PFSK-1 (cell line): ENCODE measurements around the gene OLFM3.

Experiments
- POLR2AphosphoS5 ChIP-seq: IDR thresholded peaks from 2 replicates; pipeline ENCODE4 v1.6.1; 2012; ENCODE audit warnings: low read depth, mild to moderate bottlenecking, control low read depth, low read length, moderate library complexity
- SIN3A ChIP-seq: IDR thresholded peaks from 2 replicates; pipeline ENCODE4 v1.6.1; 2012; ENCODE audit warnings: mild to moderate bottlenecking, low read length, moderate library complexity, borderline replicate concordance; ENCODE audit not compliant: insufficient read depth
- TAF1 ChIP-seq: IDR thresholded peaks from 2 replicates; pipeline ENCODE4 v1.6.1; 2012; ENCODE audit warnings: low read length, control low read depth, borderline replicate concordance; ENCODE audit not compliant: insufficient read depth
- TF ChIP-seq, protein P1 (sequence below), 2 experiments: IDR thresholded peaks; 2 replicates each; pipeline versions ENCODE4 v1.6.1 to v1.8.0; 2011 to 2012; ENCODE audit warnings: low read depth in 2 of 2, low read length in 2 of 2, control low read depth in 1 of 2, inconsistent platforms in 1 of 2, mild to moderate bottlenecking in 1 of 2, moderate library complexity in 1 of 2; ENCODE audit not compliant: insufficient read depth in 1 of 2

DNA sequence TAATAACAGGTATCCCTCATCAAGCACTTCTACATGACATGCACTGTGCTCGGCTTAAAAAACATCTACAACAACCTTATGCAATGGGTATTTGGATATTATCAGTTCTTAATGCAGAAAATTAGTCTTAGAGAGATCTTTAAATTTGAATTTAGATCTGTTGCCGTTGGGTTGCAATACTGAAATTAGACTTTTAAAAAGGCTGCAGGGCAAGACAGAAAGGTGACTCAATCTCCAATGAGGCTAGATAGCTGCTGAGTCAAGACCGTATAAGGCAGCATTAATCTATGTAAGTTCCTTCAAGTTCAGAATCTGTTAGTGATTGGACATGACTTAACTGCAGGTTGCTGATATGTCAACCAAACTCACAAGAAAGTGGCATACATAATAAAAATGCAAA, 37.3 kb downstream of the OLFM3 start:
- TF ChIP-seq POLR2AphosphoS5, result no peak
- no peak for TF ChIP-seq SIN3A
- TF ChIP-seq, protein P1, sequence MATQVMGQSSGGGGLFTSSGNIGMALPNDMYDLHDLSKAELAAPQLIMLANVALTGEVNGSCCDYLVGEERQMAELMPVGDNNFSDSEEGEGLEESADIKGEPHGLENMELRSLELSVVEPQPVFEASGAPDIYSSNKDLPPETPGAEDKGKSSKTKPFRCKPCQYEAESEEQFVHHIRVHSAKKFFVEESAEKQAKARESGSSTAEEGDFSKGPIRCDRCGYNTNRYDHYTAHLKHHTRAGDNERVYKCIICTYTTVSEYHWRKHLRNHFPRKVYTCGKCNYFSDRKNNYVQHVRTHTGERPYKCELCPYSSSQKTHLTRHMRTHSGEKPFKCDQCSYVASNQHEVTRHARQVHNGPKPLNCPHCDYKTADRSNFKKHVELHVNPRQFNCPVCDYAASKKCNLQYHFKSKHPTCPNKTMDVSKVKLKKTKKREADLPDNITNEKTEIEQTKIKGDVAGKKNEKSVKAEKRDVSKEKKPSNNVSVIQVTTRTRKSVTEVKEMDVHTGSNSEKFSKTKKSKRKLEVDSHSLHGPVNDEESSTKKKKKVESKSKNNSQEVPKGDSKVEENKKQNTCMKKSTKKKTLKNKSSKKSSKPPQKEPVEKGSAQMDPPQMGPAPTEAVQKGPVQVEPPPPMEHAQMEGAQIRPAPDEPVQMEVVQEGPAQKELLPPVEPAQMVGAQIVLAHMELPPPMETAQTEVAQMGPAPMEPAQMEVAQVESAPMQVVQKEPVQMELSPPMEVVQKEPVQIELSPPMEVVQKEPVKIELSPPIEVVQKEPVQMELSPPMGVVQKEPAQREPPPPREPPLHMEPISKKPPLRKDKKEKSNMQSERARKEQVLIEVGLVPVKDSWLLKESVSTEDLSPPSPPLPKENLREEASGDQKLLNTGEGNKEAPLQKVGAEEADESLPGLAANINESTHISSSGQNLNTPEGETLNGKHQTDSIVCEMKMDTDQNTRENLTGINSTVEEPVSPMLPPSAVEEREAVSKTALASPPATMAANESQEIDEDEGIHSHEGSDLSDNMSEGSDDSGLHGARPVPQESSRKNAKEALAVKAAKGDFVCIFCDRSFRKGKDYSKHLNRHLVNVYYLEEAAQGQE (IDR thresholded peaks at IDR 0.05; ENCODE audit: insufficient read depth in 1 of 2, low read depth in 2 of 2, low read length in 2 of 2), result no peak
- TF ChIP-seq TAF1, result no peak
